Parathyroid adenoma (tissue), 2 donors: ENCODE data around the gene PRR20G.

Experiments
- H2AFZ ChIP-seq: fragments of 300-600 bp; sonication (generic); one replicate; pipeline ENCODE4 v1.7.0; 2017; ENCODE audit warnings: antibody characterized with exemption, mild to moderate bottlenecking
- H3K27ac ChIP-seq: fragments of 300-600 bp; sonication (generic); one replicate; pipeline ENCODE4 v1.7.0; 2017
- H3K27me3 ChIP-seq: fragments of 300-600 bp; sonication (generic); one replicate; pipeline ENCODE4 v1.7.0; 2017; ENCODE audit warnings: low read length; ENCODE audit not compliant: control insufficient read depth, insufficient read depth
- H3K36me3 ChIP-seq: fragments of 300-600 bp; sonication (generic); one replicate; pipeline ENCODE4 v1.7.0; 2017; ENCODE audit warnings: low read length; ENCODE audit not compliant: control insufficient read depth, insufficient read depth
- H3K4me1 ChIP-seq: fragments of 300-600 bp; sonication (generic); one replicate; pipeline ENCODE4 v1.7.0; 2017; ENCODE audit warnings: control low read depth
- H3K4me2 ChIP-seq: fragments of 300-600 bp; sonication (generic); one replicate; pipeline ENCODE4 v1.7.0; 2017; ENCODE audit warnings: low read length
- H3K4me3 ChIP-seq: fragments of 300-600 bp; sonication (generic); one replicate; pipeline ENCODE4 v1.7.0; 2017; ENCODE audit warnings: low read depth, low read length
- H3K79me2 ChIP-seq: fragments of 300-600 bp; sonication (generic); one replicate; pipeline ENCODE4 v1.7.0; 2017; ENCODE audit warnings: control low read depth
- H3K9ac ChIP-seq: fragments of 300-600 bp; sonication (generic); one replicate; pipeline ENCODE4 v1.7.0; 2017; ENCODE audit warnings: mild to moderate bottlenecking
- H3K9me3 ChIP-seq: fragments of 300-600 bp; sonication (generic); one replicate; pipeline ENCODE4 v1.7.0; 2017; ENCODE audit warnings: low read length; ENCODE audit not compliant: control insufficient read depth
- TF ChIP-seq, protein P1 (sequence below): fragments of 300-600 bp; sonication (generic); IDR thresholded peaks from one replicate; pipeline ENCODE4 v1.7.0; 2017; ENCODE audit warnings: antibody characterized with exemption, mild to moderate bottlenecking
- donor health status: primary hyperparathyroidism.

The PRR20G gene

DNA sequence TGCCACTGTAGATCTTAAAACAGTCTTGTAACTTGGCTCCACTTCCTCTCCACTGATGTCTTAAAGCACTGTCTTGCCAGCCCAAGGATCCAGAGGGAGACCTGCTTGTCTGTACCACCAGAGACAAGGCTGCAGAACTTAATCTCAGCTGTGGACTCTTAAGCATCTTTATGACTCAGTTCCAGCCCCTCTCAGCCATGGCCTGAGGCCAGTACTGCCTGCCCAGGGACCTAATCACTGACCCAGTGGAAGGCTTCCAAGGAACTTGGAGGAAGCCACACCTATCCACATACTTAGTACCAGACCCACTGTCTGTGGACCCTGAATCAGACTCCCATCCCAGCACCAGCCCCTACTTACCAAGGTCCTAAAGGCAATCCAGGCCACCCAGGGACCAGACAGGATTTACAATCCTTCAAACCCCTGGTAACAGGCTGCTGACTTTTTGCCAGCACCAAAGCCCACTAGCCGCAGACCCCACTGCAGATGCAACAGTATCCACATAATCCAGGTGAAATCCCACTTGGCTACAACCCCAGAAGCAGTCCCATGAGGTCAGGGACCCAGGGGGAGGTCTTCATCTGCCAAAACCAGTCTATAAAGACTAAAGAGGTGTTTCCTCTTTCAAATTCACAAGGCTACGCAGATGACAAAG is 41.9 kb upstream of the PRR20G start:
- Histone ChIP-seq H3K79me2 (no peaks in the 10 kb centered on the region), H2AFZ (no peak overlapping the region), H3K9me3 (no peaks in the 10 kb centered on the region), H3K9ac (no peak overlapping the region), H3K4me2 (no peak overlapping the region), H3K4me3 (no peak overlapping the region), H3K27me3 (no peaks in the 10 kb centered on the region), H3K4me1 (no peaks in the 10 kb centered on the region), H3K27ac (no peak overlapping the region), H3K36me3 (no peaks in the 10 kb centered on the region)
- TF ChIP-seq, protein P1, sequence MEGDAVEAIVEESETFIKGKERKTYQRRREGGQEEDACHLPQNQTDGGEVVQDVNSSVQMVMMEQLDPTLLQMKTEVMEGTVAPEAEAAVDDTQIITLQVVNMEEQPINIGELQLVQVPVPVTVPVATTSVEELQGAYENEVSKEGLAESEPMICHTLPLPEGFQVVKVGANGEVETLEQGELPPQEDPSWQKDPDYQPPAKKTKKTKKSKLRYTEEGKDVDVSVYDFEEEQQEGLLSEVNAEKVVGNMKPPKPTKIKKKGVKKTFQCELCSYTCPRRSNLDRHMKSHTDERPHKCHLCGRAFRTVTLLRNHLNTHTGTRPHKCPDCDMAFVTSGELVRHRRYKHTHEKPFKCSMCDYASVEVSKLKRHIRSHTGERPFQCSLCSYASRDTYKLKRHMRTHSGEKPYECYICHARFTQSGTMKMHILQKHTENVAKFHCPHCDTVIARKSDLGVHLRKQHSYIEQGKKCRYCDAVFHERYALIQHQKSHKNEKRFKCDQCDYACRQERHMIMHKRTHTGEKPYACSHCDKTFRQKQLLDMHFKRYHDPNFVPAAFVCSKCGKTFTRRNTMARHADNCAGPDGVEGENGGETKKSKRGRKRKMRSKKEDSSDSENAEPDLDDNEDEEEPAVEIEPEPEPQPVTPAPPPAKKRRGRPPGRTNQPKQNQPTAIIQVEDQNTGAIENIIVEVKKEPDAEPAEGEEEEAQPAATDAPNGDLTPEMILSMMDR: no peak

DNA sequence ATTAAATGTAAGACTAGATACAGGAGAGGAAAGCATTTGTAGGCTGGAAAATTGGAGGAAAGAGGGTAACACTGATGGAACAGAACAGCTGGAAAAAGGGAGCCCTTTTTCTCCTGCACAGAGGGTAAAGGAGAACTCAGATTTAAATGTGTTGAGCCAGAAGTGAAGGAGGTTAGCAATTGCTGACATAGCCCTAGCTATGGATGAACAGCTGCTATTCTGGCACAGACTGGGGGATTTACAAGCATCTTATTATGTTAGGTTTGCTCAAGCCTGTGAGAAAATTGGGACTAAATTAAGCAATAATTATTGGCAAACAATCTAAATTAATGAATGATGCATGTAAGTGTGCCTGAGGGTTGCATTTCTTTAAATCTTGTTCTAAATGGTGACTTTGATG is 40.6 kb upstream of the PRR20G start:
- Histone ChIP-seq H3K79me2 (no peaks in the 10 kb centered on the region), H3K27me3 (no peaks in the 10 kb centered on the region), H3K36me3 (no peaks in the 10 kb centered on the region), H3K9me3 (no peaks in the 10 kb centered on the region), H3K27ac (no peak overlapping the region), H3K9ac (no peak overlapping the region), H3K4me3 (no peak overlapping the region), H2AFZ (no peak overlapping the region), H3K4me2 (no peak overlapping the region), H3K4me1 (no peaks in the 10 kb centered on the region)
- TF ChIP-seq, protein P1: no peak

DNA sequence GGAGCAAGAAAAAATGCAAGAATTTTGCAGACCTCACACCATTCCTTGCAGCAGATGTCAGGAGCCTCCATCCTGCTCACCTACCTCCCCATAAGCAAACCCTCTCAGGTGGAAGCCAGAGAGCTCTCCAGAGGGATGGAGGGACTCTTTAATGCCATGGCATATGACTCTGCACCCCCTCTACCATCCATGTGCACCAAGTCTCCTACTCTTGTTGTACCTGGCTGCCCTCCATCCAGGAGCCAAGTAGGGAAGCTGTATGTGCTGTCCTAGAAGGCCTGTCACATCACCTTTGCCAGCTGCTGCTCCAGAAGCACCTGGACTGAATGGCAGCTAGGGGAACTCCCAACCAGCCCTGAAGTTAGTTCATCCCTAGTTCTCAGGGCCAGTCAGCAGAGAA is 38.5 kb upstream of the PRR20G start:
- Histone ChIP-seq H3K4me2 (no peak overlapping the region), H3K9me3 (no peaks in the 10 kb centered on the region), H3K4me1 (no peaks in the 10 kb centered on the region), H3K27ac (no peak overlapping the region), H3K27me3 (no peaks in the 10 kb centered on the region), H3K9ac (no peak overlapping the region), H2AFZ (no peak overlapping the region), H3K4me3 (no peak overlapping the region), H3K36me3 (no peaks in the 10 kb centered on the region), H3K79me2 (no peaks in the 10 kb centered on the region)
- TF ChIP-seq, protein P1: no peak

DNA sequence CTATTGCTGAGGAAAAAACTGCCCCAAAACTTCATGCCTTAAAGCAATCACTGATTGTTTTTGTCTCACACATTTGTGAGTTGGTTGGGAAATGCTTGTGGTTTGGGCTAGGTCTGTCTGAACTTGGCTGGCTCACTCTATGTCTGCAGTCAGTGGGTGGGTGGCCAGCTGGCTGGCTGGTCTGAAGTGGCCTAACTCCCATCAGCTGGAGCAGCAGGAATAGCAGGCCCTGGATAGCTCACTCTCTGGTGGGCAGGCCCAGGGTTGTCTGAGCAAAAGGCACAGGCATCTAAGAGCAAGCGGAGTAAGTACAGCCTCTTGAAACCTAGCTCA is 37.7 kb upstream of the PRR20G start:
- Histone ChIP-seq H3K4me2 (no peak overlapping the region), H3K27ac (no peak overlapping the region), H3K36me3 (no peaks in the 10 kb centered on the region), H3K4me1 (no peaks in the 10 kb centered on the region), H2AFZ (no peak overlapping the region), H3K79me2 (no peaks in the 10 kb centered on the region), H3K27me3 (no peaks in the 10 kb centered on the region), H3K4me3 (no peak overlapping the region), H3K9ac (no peak overlapping the region), H3K9me3 (no peaks in the 10 kb centered on the region)
- TF ChIP-seq, protein P1: no peak

DNA sequence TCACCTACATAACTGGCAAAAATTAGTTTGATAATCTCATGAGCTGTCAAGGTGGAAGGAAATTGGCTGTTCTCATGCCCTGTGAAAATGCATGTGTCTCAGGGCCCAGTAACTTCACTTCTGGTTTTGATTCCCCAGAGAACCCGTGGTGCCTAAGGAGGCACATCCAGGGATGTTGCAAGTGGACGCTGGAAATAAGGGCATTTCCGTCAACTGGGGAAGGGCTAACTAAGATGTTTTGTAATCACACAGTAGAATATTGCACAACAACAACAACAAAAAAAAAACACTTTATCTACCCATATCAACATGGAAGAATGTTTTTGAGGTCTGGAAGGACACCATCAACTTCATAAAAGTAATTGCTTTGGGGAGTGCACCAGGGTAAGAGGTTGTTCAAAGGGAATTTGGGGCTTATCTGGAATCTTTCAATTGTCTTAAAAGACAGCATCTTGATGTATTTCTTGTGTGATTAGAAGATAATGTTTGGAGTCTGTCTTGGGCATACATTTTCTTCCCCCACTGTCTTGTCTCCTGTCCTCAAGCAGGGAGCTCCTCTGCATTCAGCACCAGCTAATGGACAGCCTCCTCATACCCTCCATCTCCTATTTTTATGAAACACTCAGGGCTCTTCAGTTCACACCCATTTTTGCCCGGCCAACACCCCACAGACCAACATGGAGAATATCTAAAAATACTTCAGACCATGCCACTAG is 37.2 kb upstream of the PRR20G start:
- no peaks in the 10 kb centered on the region for H3K4me1 ChIP-seq
- H3K9ac ChIP-seq: no peak overlapping the region
- H3K27me3 ChIP-seq: no peaks in the 10 kb centered on the region
- no peaks in the 10 kb centered on the region for H3K79me2 ChIP-seq
- H2AFZ ChIP-seq: no peak overlapping the region
- H3K36me3 ChIP-seq: no peaks in the 10 kb centered on the region
- H3K27ac ChIP-seq: no peak overlapping the region
- H3K9me3 ChIP-seq: no peaks in the 10 kb centered on the region
- H3K4me3 ChIP-seq: no peak overlapping the region
- TF ChIP-seq, protein P1: no peak
- no peak overlapping the region for H3K4me2 ChIP-seq
